ENCODE data around the gene ADPGK.
"Not testable (repeated sequence)": the region's sequence is repeated elsewhere in the genome, so short reads cannot be mapped to it uniquely, and the experiment has no call there.

The ADPGK gene

GRCh38 chr15:72724028-72724427 lies 59.5 kb downstream of the ADPGK start:
- Histone ChIP-seq H3K27ac (ENCODE audit: low read depth, low read length) (no peak overlapping the region), H3K9me3 (ENCODE audit: insufficient read depth, low read depth, low read length) (no peaks in the 10 kb centered on the region), H3K27me3 (ENCODE audit: insufficient read depth, low read length) (no peaks in the 10 kb centered on the region), H3K36me3 (ENCODE audit: insufficient read depth, low read length) (peaks cover 13% of the 10 kb centered on the region), H3K4me1 (ENCODE audit: insufficient read depth, low read length) (0 out of 2 replicates have a peak, but pooled peaks cover 5% of the 10 kb centered on the region), H3K4me3 (ENCODE audit: low read length) (no peak overlapping the region), H3K9ac (ENCODE audit: low read depth, low read length) (no peak overlapping the region)
- 93% methylated on average over 1 of the region's 1 CpG for WGBS

GRCh38 chr15:72722071-72722696 lies 61.4 kb downstream of the ADPGK start:
- Histone ChIP-seq H3K9me3 (ENCODE audit: insufficient read depth, low read depth, low read length) (no peaks in the 10 kb centered on the region), H3K9ac (ENCODE audit: low read depth, low read length) (no peak overlapping the region), H3K4me1 (ENCODE audit: insufficient read depth, low read length) (0 out of 2 replicates have a peak, but pooled peaks cover 5% of the 10 kb centered on the region), H3K4me3 (ENCODE audit: low read length) (no peak overlapping the region), H3K27me3 (ENCODE audit: insufficient read depth, low read length) (no peaks in the 10 kb centered on the region), H3K27ac (ENCODE audit: low read depth, low read length) (no peak overlapping the region), H3K36me3 (ENCODE audit: insufficient read depth, low read length) (peaks cover 27% of the 10 kb centered on the region)
- WGBS, result 15% methylated on average over 3 of the region's 3 CpGs

GRCh38 chr15:72708551-72709303 lies 74.8 kb downstream of the ADPGK start:
- peaks cover 17% of the 10 kb centered on the region for H3K36me3 ChIP-seq (ENCODE audit: insufficient read depth, low read length)
- not testable (repeated sequence) for H3K9ac ChIP-seq (ENCODE audit: low read depth, low read length); H3K4me1 ChIP-seq (ENCODE audit: insufficient read depth, low read length); H3K9me3 ChIP-seq (ENCODE audit: insufficient read depth, low read depth, low read length); H3K27ac ChIP-seq (ENCODE audit: low read depth, low read length); H3K4me3 ChIP-seq (ENCODE audit: low read length); H3K27me3 ChIP-seq (ENCODE audit: insufficient read depth, low read length)
- 95% methylated on average over 8 of the region's 8 CpGs for WGBS

- no peak overlapping the region for H3K4me3 ChIP-seq (ENCODE audit: low read length)
- 95% methylated on average over 11 of the region's 11 CpGs for whole genome bisulfite sequencing
- H3K27ac ChIP-seq (ENCODE audit: low read depth, low read length), result no peak overlapping the region
Observed at GRCh38 chr15:72706266-72706665, 77.3 kb downstream of the ADPGK start.

More at GRCh38 chr15:72706266-72706665, 77.3 kb downstream of the ADPGK start:
- no peaks in the 10 kb centered on the region for H3K27me3 ChIP-seq (ENCODE audit: insufficient read depth, low read length)
- no peaks in the 10 kb centered on the region for H3K36me3 ChIP-seq (ENCODE audit: insufficient read depth, low read length)
- H3K9ac ChIP-seq (ENCODE audit: low read depth, low read length), result no peak overlapping the region
- no peaks in the 10 kb centered on the region for H3K9me3 ChIP-seq (ENCODE audit: insufficient read depth, low read depth, low read length)
- no peaks in the 10 kb centered on the region for H3K4me1 ChIP-seq (ENCODE audit: insufficient read depth, low read length)
